Middle frontal gyrus (tissue), 1 donor: ENCODE measurements around the gene HAND2.

Experiments used
- DNase-seq: peaks from one replicate; pipeline ENCODE4 v3.0.0-alpha.2; 2015; ENCODE audit warnings: low spot score; ENCODE audit errors: extremely low spot score

Gene HAND2

GRCh38 chr4:173521467-173522159, 8.4 kb downstream of the HAND2 start:
- no peak for DNase-seq

GRCh38 chr4:173520921-173521466, 9.0 kb downstream of the HAND2 start:
- no peak for DNase-seq

- DNase-seq, result no peak
Measured at GRCh38 chr4:173519111-173520101, 10.6 kb downstream of the HAND2 start.

DNA sequence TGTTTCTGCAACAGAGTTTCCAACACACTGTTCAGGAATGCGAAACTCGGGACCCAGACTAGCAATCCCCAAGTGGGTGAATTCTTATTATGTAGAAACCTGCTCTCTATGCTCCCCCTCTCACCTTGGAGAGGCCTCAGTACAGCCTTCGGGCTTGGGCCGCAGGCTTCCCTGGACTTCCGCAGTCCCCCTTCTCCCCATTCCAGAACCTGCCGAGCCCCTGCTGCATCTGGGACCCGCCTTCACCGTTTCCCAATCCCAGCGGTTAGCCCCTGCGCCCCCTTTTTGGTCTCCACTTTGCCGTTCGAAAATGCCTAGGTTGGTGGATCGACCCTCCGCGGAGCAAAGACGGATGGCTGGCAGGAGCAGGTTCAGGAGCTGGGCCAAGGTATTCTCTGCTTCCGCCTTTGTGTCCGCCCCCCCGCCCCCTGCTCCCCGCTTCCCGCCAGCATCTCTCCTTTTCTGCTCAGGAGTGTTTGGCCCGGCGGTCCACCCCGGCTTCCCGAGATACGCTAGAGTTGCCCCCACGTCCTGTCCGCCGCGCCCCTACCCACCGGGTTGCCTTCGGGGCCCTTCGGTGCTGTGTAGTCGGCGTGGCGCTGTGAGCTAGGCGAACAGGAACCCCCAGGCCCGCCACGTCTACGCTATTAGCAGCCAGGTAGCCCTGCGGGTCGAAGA, 11.5 kb downstream of the HAND2 start:
- no peak for DNase-seq

GRCh38 chr4:173517781-173518424, 12.1 kb downstream of the HAND2 start:
- no peak for DNase-seq

GRCh38 chr4:173516621-173517524, 13.2 kb downstream of the HAND2 start:
- DNase-seq, result no peak

DNA sequence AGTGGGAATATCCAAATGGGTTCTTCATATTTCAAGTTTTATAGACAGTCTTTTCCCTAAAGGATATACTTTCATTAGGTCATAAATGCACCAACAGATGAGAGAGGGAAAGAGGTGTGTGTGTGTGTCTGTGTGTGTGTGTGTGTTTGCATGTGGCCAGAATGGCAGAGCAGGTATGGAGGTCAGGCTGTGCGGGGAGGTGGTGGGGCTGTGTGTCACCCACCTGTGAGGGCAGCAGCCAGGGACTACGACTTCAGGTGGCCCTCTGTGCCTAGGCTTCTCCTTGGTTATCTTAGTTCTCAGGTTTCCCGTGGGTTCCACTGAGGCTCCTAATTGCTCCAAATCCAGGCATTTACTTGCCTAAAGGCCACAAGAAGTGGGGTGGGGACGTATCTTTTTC, 14.6 kb downstream of the HAND2 start:
- DNase-seq, result no peak

GRCh38 chr4:173514641-173515217, 15.3 kb downstream of the HAND2 start:
- DNase-seq, result no peak

DNA sequence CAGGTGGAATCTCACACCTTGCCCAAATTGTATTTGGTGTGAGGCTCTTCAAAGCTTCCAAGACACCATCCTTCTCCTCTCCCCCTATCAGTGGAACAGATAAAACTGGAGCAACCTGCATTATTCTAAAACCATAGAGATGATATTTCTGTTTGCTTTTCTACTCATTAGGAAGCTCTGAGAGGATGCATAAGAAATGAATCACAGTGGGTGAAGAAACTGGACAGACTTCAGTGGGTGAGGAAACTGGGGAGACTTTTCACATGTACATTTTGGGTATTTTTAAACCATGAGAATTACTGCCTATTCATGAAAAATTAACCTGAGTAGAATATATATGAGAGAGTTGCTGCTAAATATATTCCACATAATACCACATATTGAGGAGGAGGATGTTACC, 16.4 kb downstream of the HAND2 start:
- DNase-seq, result no peak

DNA sequence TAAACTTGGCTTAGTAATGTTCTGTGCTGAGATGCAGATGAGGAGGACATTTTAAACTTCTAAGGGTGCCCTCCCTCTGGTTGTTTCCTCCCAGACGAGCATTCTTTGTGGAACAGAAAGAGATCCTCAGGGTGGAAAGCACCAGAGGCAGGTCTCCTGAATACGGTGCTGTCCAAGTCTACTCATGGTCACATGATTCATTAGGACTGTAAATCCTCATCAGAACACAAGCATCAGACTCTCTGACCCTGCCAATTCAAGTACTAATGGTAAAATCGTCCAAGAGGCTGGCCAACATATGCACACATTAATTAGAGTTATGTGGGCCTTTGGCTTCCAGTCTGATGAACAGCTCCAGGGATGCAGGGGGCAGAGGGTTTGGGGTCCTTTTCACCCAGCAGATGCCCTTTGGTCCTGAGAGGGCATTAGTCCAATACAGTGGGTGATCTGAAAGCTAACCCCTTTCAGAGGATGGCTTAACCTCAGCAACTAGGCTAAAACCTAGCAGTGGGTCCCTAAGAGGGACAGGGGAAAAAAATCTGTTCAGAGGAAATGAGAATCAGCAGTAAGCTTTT, 18.2 kb downstream of the HAND2 start:
- DNase-seq, result no peak

GRCh38 chr4:173509036-173510001, 20.7 kb downstream of the HAND2 start:
- DNase-seq, result no peak

DNA sequence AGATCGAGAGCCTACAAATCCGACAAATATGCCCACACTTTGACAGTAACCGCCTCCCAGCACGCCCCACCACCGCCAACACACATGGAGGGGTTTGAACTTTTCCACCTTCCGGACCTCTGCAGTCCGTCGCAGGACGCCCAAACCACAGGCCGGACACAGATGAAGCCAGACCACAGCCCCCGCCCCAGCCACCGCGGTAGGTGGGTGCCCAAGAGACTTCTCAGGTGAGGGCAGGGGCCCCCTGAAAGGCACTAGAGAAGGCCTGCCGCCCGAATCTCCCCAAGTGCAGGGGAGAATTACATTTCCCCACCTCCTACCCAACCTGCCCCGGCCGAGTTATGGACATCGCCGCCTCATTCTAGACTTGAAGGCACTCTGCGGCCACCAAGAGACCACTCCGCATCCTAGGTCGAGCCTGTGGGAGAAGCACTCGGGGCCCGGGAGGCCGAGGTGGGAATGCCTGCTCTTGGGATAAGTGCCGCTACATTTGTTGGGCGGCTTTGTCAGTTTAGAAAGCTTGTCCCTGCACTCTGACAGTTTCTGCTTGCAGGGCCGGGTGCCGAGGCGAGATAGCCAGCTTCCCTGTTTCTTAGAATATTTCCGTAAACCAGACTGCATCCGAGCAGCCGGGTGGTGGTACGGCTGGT, 21.5 kb downstream of the HAND2 start:
- no peak for DNase-seq

DNA sequence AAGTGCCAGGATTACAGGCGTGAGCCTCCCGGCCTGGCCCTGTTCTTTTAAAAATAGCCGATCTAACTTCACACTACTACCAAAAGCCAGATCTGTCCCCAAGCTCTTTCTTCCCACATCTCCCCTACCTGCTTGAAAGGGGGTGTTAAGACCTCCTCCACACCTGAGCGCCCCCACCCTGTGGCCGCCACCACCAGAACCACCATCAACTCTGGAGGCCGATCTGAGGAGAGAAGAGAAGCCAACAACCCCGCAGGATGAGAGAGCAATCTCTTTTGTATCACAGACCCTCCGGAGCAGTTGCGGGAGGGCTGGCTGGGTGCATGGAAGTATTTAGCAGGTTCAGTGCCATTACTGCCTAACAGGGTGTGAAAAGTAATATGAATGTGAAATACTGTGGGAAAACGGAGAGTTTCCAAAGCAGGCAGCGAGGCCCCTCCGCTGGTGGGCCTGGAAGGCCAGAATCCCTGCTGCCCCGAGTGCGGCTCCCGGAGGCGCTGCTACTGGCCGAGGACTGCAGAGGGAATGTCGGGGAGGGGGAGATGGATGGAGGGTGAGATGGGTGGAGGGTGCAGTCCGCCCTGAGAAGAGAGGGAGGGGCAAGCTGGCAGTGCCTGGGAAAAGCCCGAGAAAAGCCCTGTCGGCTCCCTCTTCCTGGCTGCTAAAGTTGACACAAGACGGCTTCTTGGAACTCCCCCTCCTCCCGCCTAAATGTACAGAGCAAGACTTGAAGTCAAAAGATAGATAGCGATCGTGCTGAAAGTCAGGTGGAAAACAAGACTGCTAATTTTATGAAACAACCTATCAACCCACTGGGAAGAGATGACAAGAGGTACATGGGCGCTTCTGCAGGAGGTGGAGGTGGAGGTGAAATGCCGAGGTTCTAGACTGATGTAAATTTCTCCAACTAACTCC, 22.3 kb downstream of the HAND2 start:
- DNase-seq, result no peak

DNA sequence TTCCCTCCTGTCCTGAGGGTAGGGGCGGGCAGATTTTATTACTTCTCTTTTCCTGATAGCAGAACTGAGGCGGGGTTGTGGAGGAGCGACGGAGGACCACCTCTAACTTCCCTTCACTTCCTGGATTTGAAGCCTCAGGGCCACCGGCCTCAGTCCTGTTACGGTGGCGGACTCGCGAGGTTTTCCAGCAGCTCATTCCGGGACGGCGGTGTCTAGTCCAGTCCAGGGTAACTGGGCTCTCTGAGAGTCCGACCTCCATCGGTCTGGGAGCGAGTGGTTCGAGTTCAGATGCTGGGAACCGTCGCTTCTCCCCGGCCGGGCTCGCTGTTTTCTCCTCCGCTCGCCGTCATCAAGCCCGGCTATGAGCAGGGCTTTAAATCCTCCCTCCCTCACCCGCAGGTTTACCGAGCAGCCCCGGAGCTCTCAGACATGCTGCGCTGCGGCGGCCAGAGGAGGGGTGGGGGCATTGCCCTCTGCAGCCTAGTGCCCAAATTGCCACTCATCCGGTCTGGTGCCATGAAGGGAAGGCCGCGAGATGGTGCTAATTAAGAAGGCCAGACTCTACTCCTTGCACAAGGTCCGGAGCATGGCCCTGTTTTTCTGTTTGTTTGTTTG, 23.3 kb downstream of the HAND2 start:
- DNase-seq, result no peak

DNA sequence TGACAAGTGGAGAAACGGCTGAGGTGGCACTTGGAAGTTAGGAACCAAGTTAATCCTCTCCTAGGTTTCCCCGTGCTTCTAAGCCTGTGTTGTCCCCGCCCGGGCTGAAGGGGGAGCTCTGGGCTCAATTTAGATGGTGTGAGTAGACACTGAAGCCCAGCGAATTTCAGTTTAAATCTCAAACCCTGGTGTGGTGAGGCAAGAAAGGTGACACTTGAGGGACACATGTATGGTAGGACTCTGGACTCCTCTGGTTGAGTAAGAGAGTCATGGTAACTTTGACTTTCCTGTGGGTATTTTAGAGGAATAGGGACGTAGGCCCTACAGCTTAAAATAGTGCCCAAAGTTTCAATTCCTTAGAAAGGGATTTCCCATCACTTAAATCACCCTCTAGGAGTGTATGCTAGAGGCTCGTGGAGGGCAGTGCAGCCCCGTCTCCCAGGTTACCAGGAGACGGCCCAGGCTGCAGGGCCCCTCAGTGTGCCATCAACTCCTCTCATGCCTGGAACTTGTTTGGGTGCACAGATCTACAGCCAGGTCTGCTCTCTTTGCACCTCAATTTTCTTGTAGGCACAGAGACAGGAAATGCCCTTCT, 24.0 kb downstream of the HAND2 start:
- DNase-seq, result no peak

DNA sequence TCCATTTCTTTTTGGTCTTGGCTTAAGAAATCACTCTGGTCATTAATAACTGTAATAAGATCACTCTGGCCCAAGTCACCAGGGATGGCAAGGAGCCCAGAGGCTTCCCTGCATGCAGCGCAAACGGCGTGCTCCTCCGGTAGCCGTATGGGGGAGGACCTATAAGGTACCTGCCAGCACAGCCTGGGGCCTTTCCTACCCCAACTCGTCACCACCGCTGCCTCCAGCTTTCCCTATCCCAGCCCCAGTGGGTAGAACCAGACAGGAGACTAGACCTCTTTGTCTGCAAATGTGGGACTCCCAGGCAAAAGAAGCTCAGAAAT, 25.9 kb downstream of the HAND2 start:
- no peak for DNase-seq
